H1 (cell line): ENCODE measurements around the gene PFN4. TPM values are rescaled to one million over a fixed set of nuclear protein-coding genes. Genes with fewer than 3 reads are reported as not detected.
A peak's percentile ranks its signal among the peaks of the same experiment; 100 is the strongest.

Experiments used
- CTCF ChIA-PET: fragments of 300-600 bp; sonication (Branson Sonifier 250); formaldehyde crosslinking; loops from one replicate; lab custom pipeline; 2021; ENCODE audit not compliant: partially characterized antibody; lab: Charles Lee
- POLR2A ChIA-PET: fragments of 300-600 bp; sonication (Branson Sonifier 250); formaldehyde crosslinking; loops from one replicate; lab custom pipeline; 2021; ENCODE audit warnings: inconsistent platforms; ENCODE audit not compliant: partially characterized antibody; lab: Charles Lee
- DNase-seq, 2 experiments: peaks; one replicate each; pipeline versions ENCODE4 v3.0.0 to v3.0.0-alpha.2; 2010 to 2022; ENCODE audit warnings: low spot score in 2 of 2, low read depth in 1 of 2, mixed read lengths in 1 of 2
- FAIRE-seq: peaks from 2 replicates; lab custom pipeline; 2011; peaks lifted over from hg19 to GRCh38; lab: Jason Lieb, UNC
- H2AFZ ChIP-seq: 2 replicates; pipeline ENCODE4 v1.8.1; 2012; ENCODE audit warnings: low read length, inconsistent platforms
- H2AK5ac ChIP-seq: 2 replicates; pipeline ENCODE4 v1.6.1; 2013; ENCODE audit warnings: low read depth, low read length
- H2BK120ac ChIP-seq: replicated peaks from 2 replicates; pipeline ENCODE3; 2013; ENCODE audit warnings: low read depth, low read length, inconsistent platforms
- H2BK12ac ChIP-seq: 2 replicates; pipeline ENCODE4 v1.6.1; 2013; ENCODE audit warnings: low read depth, low read length
- H2BK15ac ChIP-seq: 2 replicates; pipeline ENCODE4 v1.6.1; 2013; ENCODE audit warnings: low read length
- H2BK20ac ChIP-seq: 2 replicates; pipeline ENCODE4 v1.6.1; 2013; ENCODE audit warnings: low read length
- H2BK5ac ChIP-seq: 2 replicates; pipeline ENCODE4 v1.6.1; 2013; ENCODE audit warnings: low read depth, low read length
- H3K14ac ChIP-seq: 2 replicates; pipeline ENCODE4 v1.6.1; 2013; ENCODE audit warnings: inconsistent platforms; ENCODE audit not compliant: insufficient read length
- H3K18ac ChIP-seq: 2 replicates; pipeline ENCODE4 v1.6.1; 2013; ENCODE audit warnings: low read length; ENCODE audit errors: extremely low read depth
- H3K23ac ChIP-seq: 2 replicates; pipeline ENCODE4 v1.6.1; 2013; ENCODE audit warnings: inconsistent platforms; ENCODE audit not compliant: insufficient read length
- H3K23me2 ChIP-seq: 2 replicates; pipeline ENCODE4 v1.6.1; 2013; ENCODE audit warnings: low read depth, low read length
- H3K27ac ChIP-seq: 2 replicates; pipeline ENCODE4 v1.6.1; 2011; ENCODE audit warnings: low read depth, low read length, inconsistent platforms
- H3K27me3 ChIP-seq, 4 experiments: replicated peaks in 1 of 4; 1 replicate in 1 of 4; 2 replicates in 3 of 4; pipeline versions ENCODE4 v1.6.1 to v1.8.1; 2011 to 2013; ENCODE audit warnings: low read length in 3 of 4, mild to moderate bottlenecking in 3 of 4, inconsistent platforms in 2 of 4, mixed read lengths in 2 of 4, moderate library complexity in 1 of 4; ENCODE audit not compliant: control insufficient read depth in 3 of 4, insufficient read depth in 3 of 4; ENCODE audit errors: extremely low read depth in 1 of 4
- H3K36me3 ChIP-seq, 4 experiments: 2 replicates each; pipeline versions ENCODE4 v1.6.1 to v1.8.1; 2011 to 2013; ENCODE audit warnings: mild to moderate bottlenecking in 4 of 4, low read length in 3 of 4, moderate library complexity in 2 of 4, control low read depth in 1 of 4, inconsistent platforms in 1 of 4; ENCODE audit not compliant: insufficient read depth in 4 of 4, control insufficient read depth in 2 of 4
- H3K4ac ChIP-seq: replicated peaks from 2 replicates; pipeline ENCODE3; 2013; ENCODE audit warnings: low read length, low read depth, mixed read lengths, inconsistent platforms; ENCODE audit not compliant: insufficient read length
- H3K4me1 ChIP-seq, 4 experiments: replicated peaks in 1 of 4; 1 replicate in 1 of 4; 2 replicates in 3 of 4; pipeline versions ENCODE4 v1.6.1 to v1.8.1; 2011 to 2013; ENCODE audit warnings: low read length in 3 of 4, inconsistent platforms in 2 of 4, mixed read lengths in 1 of 4; ENCODE audit not compliant: insufficient read depth in 4 of 4, control insufficient read depth in 3 of 4
- H3K4me2 ChIP-seq, 2 experiments: 2 replicates each; pipeline versions ENCODE4 v1.6.1 to v1.8.1; 2011 to 2013; ENCODE audit warnings: low read depth in 2 of 2, low read length in 2 of 2, control low read depth in 1 of 2, inconsistent platforms in 1 of 2, mild to moderate bottlenecking in 1 of 2; ENCODE audit not compliant: insufficient read depth in 1 of 2
- H3K4me3 ChIP-seq, 4 experiments: fragments of 200-600, 300-600 bp in 1 of 4; sonication (generic), shearing (Covaris generic), sonication (Bioruptor Twin) in 1 of 4; 2 replicates each; pipeline versions ENCODE4 v1.5.1 to v1.8.1; 2011 to 2016; ENCODE audit warnings: low read length in 4 of 4, low read depth in 3 of 4, control low read depth in 2 of 4, inconsistent platforms in 2 of 4, mild to moderate bottlenecking in 2 of 4, mixed read lengths in 1 of 4, moderate library complexity in 1 of 4; ENCODE audit not compliant: insufficient read depth in 2 of 4; ENCODE audit errors: extremely low read depth in 1 of 4
- H3K56ac ChIP-seq: replicated peaks from 2 replicates; pipeline ENCODE3; 2013; ENCODE audit warnings: low read depth, mild to moderate bottlenecking, mixed read lengths, low read length, inconsistent platforms; ENCODE audit not compliant: insufficient read length
- H3K79me1 ChIP-seq: 2 replicates; pipeline ENCODE4 v1.6.1; 2013; ENCODE audit warnings: low read depth, low read length, control low read depth
- H3K79me2 ChIP-seq, 2 experiments: 2 replicates each; pipeline versions ENCODE4 v1.6.1 to v1.8.1; 2012 to 2013; ENCODE audit warnings: low read length in 2 of 2, mild to moderate bottlenecking in 2 of 2, inconsistent platforms in 1 of 2; ENCODE audit not compliant: insufficient read depth in 2 of 2, control insufficient read depth in 1 of 2
- H3K9ac ChIP-seq, 4 experiments: replicated peaks in 1 of 4; 1 replicate in 1 of 4; 2 replicates in 3 of 4; pipeline versions ENCODE4 v1.6.1 to v1.8.1; 2011 to 2013; ENCODE audit warnings: low read depth in 3 of 4, low read length in 3 of 4, control low read depth in 2 of 4, mild to moderate bottlenecking in 2 of 4, moderate library complexity in 2 of 4, inconsistent platforms in 1 of 4; ENCODE audit errors: extremely low read depth in 1 of 4
- H3K9me3 ChIP-seq, 2 experiments: 2 replicates each; pipeline versions ENCODE4 v1.6.1 to v1.8.1; 2012 to 2013; ENCODE audit warnings: mild to moderate bottlenecking in 2 of 2, moderate library complexity in 2 of 2, control low read depth in 1 of 2, inconsistent platforms in 1 of 2, low read depth in 1 of 2, low read length in 1 of 2, mixed read lengths in 1 of 2; ENCODE audit not compliant: insufficient read depth in 2 of 2
- H4K20me1 ChIP-seq, 2 experiments: replicated peaks in 1 of 2; 2 replicates each; pipeline versions ENCODE3 to v1.8.1; 2011 to 2013; ENCODE audit warnings: inconsistent platforms in 2 of 2, low read length in 2 of 2, mild to moderate bottlenecking in 1 of 2; ENCODE audit not compliant: insufficient read depth in 2 of 2, control insufficient read depth in 1 of 2
- H4K5ac ChIP-seq: 2 replicates; pipeline ENCODE4 v1.6.1; 2013; ENCODE audit warnings: low read length, low read depth, mixed read lengths, inconsistent platforms; ENCODE audit not compliant: insufficient read length
- H4K8ac ChIP-seq: 2 replicates; pipeline ENCODE4 v1.8.0; 2013; ENCODE audit warnings: mild to moderate bottlenecking, moderate library complexity, low read length, inconsistent platforms; ENCODE audit not compliant: insufficient read depth; ENCODE audit errors: extremely low read depth
- H4K91ac ChIP-seq: replicated peaks from 2 replicates; pipeline ENCODE3; 2013; ENCODE audit warnings: low read length, mixed read lengths, inconsistent platforms; ENCODE audit not compliant: insufficient read length
- HDAC2 ChIP-seq, 2 experiments: fragments of 300-600 bp in 1 of 2; sonication (generic) in 1 of 2; IDR thresholded peaks; 2 replicates each; pipeline ENCODE4 v1.6.1; 2011 to 2012; ENCODE audit warnings: low read depth in 2 of 2, low read length in 2 of 2, mild to moderate bottlenecking in 2 of 2, moderate library complexity in 2 of 2, borderline replicate concordance in 1 of 2, inconsistent platforms in 1 of 2
- KDM4A ChIP-seq: IDR thresholded peaks from one replicate; pipeline ENCODE4 v1.7.1; 2012; ENCODE audit warnings: low read depth, mild to moderate bottlenecking, moderate library complexity, low read length, inconsistent platforms; ENCODE audit not compliant: severe bottlenecking
- TEAD4 ChIP-seq: IDR thresholded peaks from 2 replicates; pipeline ENCODE4 v1.6.1; 2012; ENCODE audit warnings: low read depth, low read length, inconsistent platforms, mixed read lengths
- WGBS, 2 experiments: shearing (Covaris generic) in 1 of 2; methylation state at CpG; one replicate each; pipeline versions ENCODE4 v1.1.6 to v1.1.7; 2013 to 2015; ENCODE audit warnings: low lambda C conversion rate in 2 of 2, mixed read lengths in 2 of 2, inconsistent platforms in 1 of 2, low coverage in 1 of 2, missing lambda C conversion rate in 1 of 2; ENCODE audit not compliant: insufficient replicate concordance in 2 of 2, insufficient coverage in 1 of 2, insufficient read length in 1 of 2; ENCODE audit errors: extremely low coverage in 1 of 2, missing lambda C conversion rate in 1 of 2; 5-methylcytosine and 5-hydroxymethylcytosine counted together
- polyA plus RNA-seq, 7 experiments: library from polyadenylated mRNA; depleted of rRNA in 3 of 7; stranded (reverse) in 5 of 7; unstranded in 2 of 7; fragments of >200 nt in 5 of 7; fragments of 200-250 nt in 2 of 7; gene quantifications; 1 replicate in 5 of 7; 2 replicates in 1 of 7; 4 replicates in 1 of 7; pipeline versions ENCODE4 v1.2.1 to v1.2.3, GENCODE V29; 2011 to 2013; ENCODE audit warnings: missing spikeins in 2 of 7, mixed read lengths in 2 of 7
- total RNA-seq: library from RNA; stranded (reverse); fragmentation: NEBNext Ultra II Directional; extraction: Animal tissue kit (Norgen Biotek cat#: 25700); gene quantifications from 2 replicates; pipeline ENCODE4 v1.2.1, GENCODE V29; 2021

Gene PFN4
- total and polyA plus RNA-seq, 2 of the 8 experiments (the other 6 are each of a cell fraction or from before 2014, with no cell fraction given) = not detected

- no peak overlapping the region for H3K4me3 ChIP-seq
- H2BK5ac ChIP-seq = no peak overlapping the region
- no peak overlapping the region for H2BK12ac ChIP-seq
- no peak overlapping the region for H2AK5ac ChIP-seq
- H4K91ac ChIP-seq = no peak overlapping the region
- H3K79me1 ChIP-seq = no peaks in the 10 kb centered on the region
- no peak overlapping the region for H2BK120ac ChIP-seq
- 48% methylated on average over 2 of the region's 2 CpGs; no CpG with 5 or more reads in 1 of the 2 experiments for WGBS, 2 experiments
- H3K79me2 ChIP-seq = no peaks in the 10 kb centered on the region
- no peak overlapping the region for H3K4ac ChIP-seq
- H3K14ac ChIP-seq = no peak overlapping the region
- DNase-seq (no peak), FAIRE-seq (no peak)
- no peak overlapping the region for H4K8ac ChIP-seq
- H3K27me3 ChIP-seq = no peaks in the 10 kb centered on the region
- no peaks in the 10 kb centered on the region for H4K20me1 ChIP-seq
- H3K18ac ChIP-seq = no peak overlapping the region
- no peak overlapping the region for H4K5ac ChIP-seq
- TF ChIP-seq TEAD4 (peak; percentile 69), KDM4A (no peak), HDAC2 (IDR thresholded peaks at IDR 0.05; ENCODE audit: borderline replicate concordance in 1 of 2, low read depth in 2 of 2, low read length in 2 of 2) (no peak)
- H2BK20ac ChIP-seq = no peak overlapping the region
- CTCF ChIA-PET = interaction anchor here (2.6 kb wide), 1 partner anchor 25 kb away, joined by 8 read pairs; no protein-coding TSS in a partner anchor
- H3K27ac ChIP-seq = no peak overlapping the region
- no peak overlapping the region for H3K56ac ChIP-seq
- no peak overlapping the region for H2AFZ ChIP-seq
- H3K4me2 ChIP-seq = no peak overlapping the region
- H3K23me2 ChIP-seq = no peaks in the 10 kb centered on the region
- H3K9ac ChIP-seq = no peak overlapping the region
- no peaks in the 10 kb centered on the region for H3K4me1 ChIP-seq
- peaks cover 0 to 4% (median 0%) of the 10 kb centered on the region in 4 experiments; a peak in 1 of 8 replicates for H3K36me3 ChIP-seq
- POLR2A ChIA-PET = interaction anchor here (1.2 kb wide), 1 partner anchor 30 kb away, joined by 3 read pairs; the partner anchor contains the start of gene TP53I3
- H3K9me3 ChIP-seq = peaks cover 2 to 10% of the 10 kb centered on the region in 2 experiments; a peak in 3 of 4 replicates
- no peak overlapping the region for H2BK15ac ChIP-seq
- no peak overlapping the region for H3K23ac ChIP-seq
Measured at GRCh38 chr2:24115057-24115456, 8.1 kb downstream of the PFN4 start.
